Vagina (tissue), 2 donors: Measurements from ENCODE around the gene ADCY5.

ENCODE experiments used
- POLR2AphosphoS5 ChIP-seq, 2 donors: sonication (generic); formaldehyde crosslinking; IDR thresholded peaks; one replicate each; pipeline ENCODE4 v1.9.0; 2017; ENCODE audit warnings: antibody characterized with exemption in 2 of 2, mild to moderate bottlenecking in 2 of 2, low read depth in 1 of 2; ENCODE audit not compliant: insufficient read depth in 1 of 2
- TF ChIP-seq, protein P1 (sequence below), 3 experiments: fragments of 450-650 bp in 2 of 3; fragments of 200-600 bp in 1 of 3; sonication (generic) in 1 of 3; IDR thresholded peaks; one replicate each; pipeline ENCODE4 v1.5.1; 2017 to 2019; ENCODE audit warnings: antibody characterized with exemption in 3 of 3, mild to moderate bottlenecking in 2 of 3, moderate library complexity in 2 of 3

DNA sequence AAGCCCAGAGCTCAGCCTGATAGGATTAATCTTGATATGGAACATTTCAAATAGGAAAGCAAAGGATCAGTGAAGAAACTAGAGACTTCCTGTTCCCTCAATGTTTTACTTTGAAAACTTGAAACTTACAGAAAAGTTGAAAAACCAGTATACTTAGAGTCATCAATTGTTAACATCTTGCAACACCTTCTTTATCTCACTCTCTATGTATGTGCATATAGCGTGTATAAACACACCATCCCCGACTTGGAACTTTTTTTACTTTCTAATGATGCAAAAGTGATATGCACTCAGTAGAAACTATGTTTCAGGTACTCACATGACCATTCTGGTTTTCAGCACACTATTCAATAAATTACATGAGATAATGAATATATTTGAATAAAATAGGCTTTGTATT lies 186.7 kb downstream of the ADCY5 start:
- TF ChIP-seq POLR2AphosphoS5 (IDR thresholded peaks at IDR 0.05; ENCODE audit: insufficient read depth in 1 of 2, low read depth in 1 of 2): no peak
- TF ChIP-seq, protein P1, sequence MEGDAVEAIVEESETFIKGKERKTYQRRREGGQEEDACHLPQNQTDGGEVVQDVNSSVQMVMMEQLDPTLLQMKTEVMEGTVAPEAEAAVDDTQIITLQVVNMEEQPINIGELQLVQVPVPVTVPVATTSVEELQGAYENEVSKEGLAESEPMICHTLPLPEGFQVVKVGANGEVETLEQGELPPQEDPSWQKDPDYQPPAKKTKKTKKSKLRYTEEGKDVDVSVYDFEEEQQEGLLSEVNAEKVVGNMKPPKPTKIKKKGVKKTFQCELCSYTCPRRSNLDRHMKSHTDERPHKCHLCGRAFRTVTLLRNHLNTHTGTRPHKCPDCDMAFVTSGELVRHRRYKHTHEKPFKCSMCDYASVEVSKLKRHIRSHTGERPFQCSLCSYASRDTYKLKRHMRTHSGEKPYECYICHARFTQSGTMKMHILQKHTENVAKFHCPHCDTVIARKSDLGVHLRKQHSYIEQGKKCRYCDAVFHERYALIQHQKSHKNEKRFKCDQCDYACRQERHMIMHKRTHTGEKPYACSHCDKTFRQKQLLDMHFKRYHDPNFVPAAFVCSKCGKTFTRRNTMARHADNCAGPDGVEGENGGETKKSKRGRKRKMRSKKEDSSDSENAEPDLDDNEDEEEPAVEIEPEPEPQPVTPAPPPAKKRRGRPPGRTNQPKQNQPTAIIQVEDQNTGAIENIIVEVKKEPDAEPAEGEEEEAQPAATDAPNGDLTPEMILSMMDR (IDR thresholded peaks at IDR 0.05): no peak
